HG03196 (cell line): ENCODE results near the gene FGF22.

ENCODE experiments used
- ATAC-seq: cut with Tn5 transposase; IDR thresholded peaks from one replicate; pipeline ENCODE4 v1.9.1; 2021; ENCODE audit not compliant: unreplicated experiment

Gene FGF22

GRCh38 chr19:677601-678436, 38.1 kb downstream of the FGF22 start:
- no peak for ATAC-seq

- no peak for ATAC-seq
Observed at GRCh38 chr19:678791-679388, 39.2 kb downstream of the FGF22 start.

- ATAC-seq = peak; percentile 6
Observed at GRCh38 chr19:679418-680286, 40.0 kb downstream of the FGF22 start.

GRCh38 chr19:680287-681028, 40.8 kb downstream of the FGF22 start:
- peak; percentile 67 for ATAC-seq

- ATAC-seq = no peak
Observed at GRCh38 chr19:681029-682019, 41.6 kb downstream of the FGF22 start.

GRCh38 chr19:682678-683320, 43.1 kb downstream of the FGF22 start:
- ATAC-seq = no peak

- ATAC-seq = no peak
Observed at GRCh38 chr19:685454-685931, 45.8 kb downstream of the FGF22 start.

- ATAC-seq = no peak
Observed at GRCh38 chr19:686589-687297, 47.1 kb downstream of the FGF22 start.

- no peak for ATAC-seq
Observed at GRCh38 chr19:687569-688166, 48.0 kb downstream of the FGF22 start.

GRCh38 chr19:688214-688613, 48.5 kb downstream of the FGF22 start:
- ATAC-seq = no peak

GRCh38 chr19:688992-689391, 49.3 kb downstream of the FGF22 start:
- no peak for ATAC-seq

GRCh38 chr19:690203-690602, 50.5 kb downstream of the FGF22 start:
- no peak for ATAC-seq
